ENCODE data around the gene MTMR12.
"Not testable (repeated sequence)": the region's sequence is repeated elsewhere in the genome, so short reads cannot be mapped to it uniquely, and the experiment has no call there.

The MTMR12 gene

DNA sequence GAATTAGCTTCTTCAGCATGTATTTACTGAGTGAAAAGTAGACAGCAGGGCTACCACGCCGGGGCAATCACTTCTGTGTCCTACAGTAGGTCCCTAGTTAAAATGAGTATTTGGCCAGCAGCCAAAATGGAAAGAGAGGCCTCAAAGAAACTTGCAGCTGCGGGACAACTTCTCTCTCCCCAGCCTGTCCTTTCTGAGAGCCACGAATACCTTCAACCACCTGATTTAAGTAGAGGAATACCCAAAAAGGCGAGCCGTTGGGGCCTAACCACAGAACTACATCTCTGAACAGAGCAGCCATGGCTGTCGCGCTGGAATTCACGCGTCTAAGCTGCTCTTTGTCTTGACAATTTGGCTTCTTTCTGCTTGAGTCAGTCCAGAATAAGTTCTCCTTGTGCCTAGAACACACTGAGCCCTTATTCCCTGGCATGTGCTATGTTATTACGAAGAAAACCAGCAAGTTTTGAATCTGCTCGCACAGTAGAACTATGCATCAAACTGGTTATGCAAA is 94.8 kb downstream of the MTMR12 start:
- no peak overlapping the region for H3K27ac ChIP-seq (ENCODE audit: low read length)
- H3K4me1 ChIP-seq (ENCODE audit: insufficient read depth, low read length), result peaks cover 11% of the 10 kb centered on the region; the same call in 1 of the 2 replicates
- no peaks in the 10 kb centered on the region for H3K27me3 ChIP-seq (ENCODE audit: insufficient read depth, low read length, poor library complexity)
- no peaks in the 10 kb centered on the region for H3K36me3 ChIP-seq (ENCODE audit: insufficient read depth, low read length)
- DNase-seq (peak; percentile 36), ATAC-seq (ENCODE audit: insufficient read depth, low read depth) (peak; percentile 77)
- peak overlapping the region; percentile 14; the same call in 1 of the 2 replicates for H2AFZ ChIP-seq (ENCODE audit: low read depth, low read length)
- no peak overlapping the region for H3K4me2 ChIP-seq (ENCODE audit: insufficient read depth, low read length)
- no peaks in the 10 kb centered on the region for H4K20me1 ChIP-seq (ENCODE audit: insufficient read depth, low read length)
- no peak overlapping the region for H3K9ac ChIP-seq (ENCODE audit: low read depth, low read length)
- H3K79me2 ChIP-seq (ENCODE audit: insufficient read depth, low read length), result no peaks in the 10 kb centered on the region
- H3K4me3 ChIP-seq (ENCODE audit: low read depth in 1 of 2, low read length in 2 of 2), result no peak overlapping the region
- TF ChIP-seq EZH2 (IDR thresholded peaks at IDR 0.05; ENCODE audit: borderline replicate concordance, low read depth, low read length, severe bottlenecking), result no peak
- no peak for TF ChIP-seq CTCF (IDR thresholded peaks at IDR 0.05; ENCODE audit: borderline replicate concordance, extremely low read depth, low read length, poor library complexity, severe bottlenecking)
- H3K9me3 ChIP-seq (ENCODE audit: insufficient read depth, low read length, severe bottlenecking), result no peaks in the 10 kb centered on the region

- not testable (repeated sequence) for H3K27ac ChIP-seq (ENCODE audit: low read length); H3K79me2 ChIP-seq (ENCODE audit: insufficient read depth, low read length)
Observed at GRCh38 chr5:32214344-32214743, 98.4 kb downstream of the MTMR12 start.

DNA sequence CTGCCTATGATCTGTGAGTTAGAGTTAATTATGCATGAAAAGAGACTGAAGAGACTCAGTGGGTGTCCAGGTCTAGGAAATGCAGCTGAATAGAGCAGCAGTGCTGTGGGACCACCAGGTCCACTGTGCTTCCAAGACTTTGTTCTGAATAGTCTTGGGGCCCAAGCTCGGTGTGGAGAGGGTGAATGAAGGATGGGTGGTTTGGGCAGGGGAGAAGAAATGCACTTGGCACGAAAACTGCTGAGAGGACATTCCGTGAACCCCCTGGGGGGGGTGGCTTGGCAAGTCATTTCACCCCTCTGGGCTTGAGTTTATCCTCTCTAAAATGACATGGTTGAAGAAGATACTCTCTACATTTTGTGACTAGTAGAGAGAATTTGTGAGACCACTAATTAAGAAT is 102.6 kb downstream of the MTMR12 start:
- Histone ChIP-seq H3K27me3 (ENCODE audit: insufficient read depth, low read length, poor library complexity) (no peaks in the 10 kb centered on the region), H3K27ac (ENCODE audit: low read length) (no peak overlapping the region), H3K79me2 (ENCODE audit: insufficient read depth, low read length) (no peaks in the 10 kb centered on the region), H3K4me3 (ENCODE audit: low read depth in 1 of 2, low read length in 2 of 2) (no peak overlapping the region), H4K20me1 (ENCODE audit: insufficient read depth, low read length) (no peaks in the 10 kb centered on the region), H2AFZ (ENCODE audit: low read depth, low read length) (no peak overlapping the region), H3K9ac (ENCODE audit: low read depth, low read length) (no peak overlapping the region), H3K36me3 (ENCODE audit: insufficient read depth, low read length) (no peaks in the 10 kb centered on the region), H3K9me3 (ENCODE audit: insufficient read depth, low read length, severe bottlenecking) (no peaks in the 10 kb centered on the region), H3K4me2 (ENCODE audit: insufficient read depth, low read length) (no peak overlapping the region), H3K4me1 (ENCODE audit: insufficient read depth, low read length) (no peaks in the 10 kb centered on the region)
- DNase-seq (no peak), ATAC-seq (ENCODE audit: insufficient read depth, low read depth) (no peak)
- TF ChIP-seq EZH2 (IDR thresholded peaks at IDR 0.05; ENCODE audit: borderline replicate concordance, low read depth, low read length, severe bottlenecking) (no peak), CTCF (IDR thresholded peaks at IDR 0.05; ENCODE audit: borderline replicate concordance, extremely low read depth, low read length, poor library complexity, severe bottlenecking) (no peak)

More at GRCh38 chr5:32214344-32214743, 98.4 kb downstream of the MTMR12 start:
- not testable (repeated sequence) for H3K4me2 ChIP-seq (ENCODE audit: insufficient read depth, low read length); H3K27me3 ChIP-seq (ENCODE audit: insufficient read depth, low read length, poor library complexity); DNase-seq; H3K36me3 ChIP-seq (ENCODE audit: insufficient read depth, low read length); H3K9me3 ChIP-seq (ENCODE audit: insufficient read depth, low read length, severe bottlenecking); H4K20me1 ChIP-seq (ENCODE audit: insufficient read depth, low read length); H3K4me3 ChIP-seq (ENCODE audit: low read depth in 1 of 2, low read length in 2 of 2); H3K9ac ChIP-seq (ENCODE audit: low read depth, low read length); H2AFZ ChIP-seq (ENCODE audit: low read depth, low read length); ATAC-seq (ENCODE audit: insufficient read depth, low read depth)
- H3K4me1 ChIP-seq (ENCODE audit: insufficient read depth, low read length), result peaks cover 11% of the 10 kb centered on the region; the same call in 1 of the 2 replicates

DNA sequence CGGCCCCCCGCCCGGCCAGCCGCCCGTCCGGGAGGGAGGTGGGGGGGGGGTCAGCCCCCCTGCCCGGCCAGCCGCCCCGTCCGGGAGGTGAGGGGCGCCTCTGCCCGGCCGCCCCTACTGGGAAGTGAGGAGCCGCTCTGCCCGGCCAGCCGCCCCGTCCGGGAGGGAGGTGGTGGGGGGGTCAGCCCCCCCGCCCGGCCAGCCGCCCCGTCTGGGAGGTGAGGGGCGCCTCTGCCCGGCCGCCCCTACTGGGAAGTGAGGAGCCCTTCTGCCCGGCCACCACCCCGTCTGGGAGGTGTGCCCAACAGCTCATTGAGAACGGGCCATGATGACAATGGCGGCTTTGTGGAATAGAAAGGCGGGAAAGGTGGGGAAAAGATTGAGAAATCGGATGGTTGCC is 103.9 kb downstream of the MTMR12 start:
- H3K27ac ChIP-seq (ENCODE audit: low read length); H3K9me3 ChIP-seq (ENCODE audit: insufficient read depth, low read length, severe bottlenecking); H3K27me3 ChIP-seq (ENCODE audit: insufficient read depth, low read length, poor library complexity); H3K79me2 ChIP-seq (ENCODE audit: insufficient read depth, low read length); ATAC-seq (ENCODE audit: insufficient read depth, low read depth); H3K4me2 ChIP-seq (ENCODE audit: insufficient read depth, low read length); H3K4me3 ChIP-seq (ENCODE audit: low read depth in 1 of 2, low read length in 2 of 2); H4K20me1 ChIP-seq (ENCODE audit: insufficient read depth, low read length); H3K4me1 ChIP-seq (ENCODE audit: insufficient read depth, low read length); H2AFZ ChIP-seq (ENCODE audit: low read depth, low read length); H3K9ac ChIP-seq (ENCODE audit: low read depth, low read length); DNase-seq; H3K36me3 ChIP-seq (ENCODE audit: insufficient read depth, low read length): not testable (repeated sequence)
